ENCODE results near the gene CDC25B.

CDC25B gene

GRCh38 chr20:3784216-3784853 is 11.8 kb upstream of the CDC25B start:
- DNase-seq (ENCODE audit: low read depth), result no peak
- H3K4me3 ChIP-seq (ENCODE audit: low read depth, low read length), result peak overlapping the region; percentile 47
- in situ Hi-C loops (cut with HindIII; ENCODE audit: low sequenced_read_pairs), result no loop called here
- TF ChIP-seq CTCF (IDR thresholded peaks at IDR 0.05; ENCODE audit: low read depth, low read length, missing control alignments), result no peak

GRCh38 chr20:3784863-3785239 is 11.3 kb upstream of the CDC25B start:
- DNase-seq (ENCODE audit: low read depth), result no peak
- peak overlapping the region; percentile 47 for H3K4me3 ChIP-seq (ENCODE audit: low read depth, low read length)
- in situ Hi-C loops (cut with HindIII; ENCODE audit: low sequenced_read_pairs), result no loop called here
- no peak for TF ChIP-seq CTCF (IDR thresholded peaks at IDR 0.05; ENCODE audit: low read depth, low read length, missing control alignments)

- in situ Hi-C loops (cut with HindIII; ENCODE audit: low sequenced_read_pairs), result no loop called here
- no peak for TF ChIP-seq CTCF (IDR thresholded peaks at IDR 0.05; ENCODE audit: low read depth, low read length, missing control alignments)
- DNase-seq (ENCODE audit: low read depth), result no peak
- H3K4me3 ChIP-seq (ENCODE audit: low read depth, low read length), result peak overlapping the region; percentile 47
Observed at GRCh38 chr20:3785240-3786125, 10.6 kb upstream of the CDC25B start.

- in situ Hi-C loops (cut with HindIII; ENCODE audit: low sequenced_read_pairs), result no loop called here
- no peak for TF ChIP-seq CTCF (IDR thresholded peaks at IDR 0.05; ENCODE audit: low read depth, low read length, missing control alignments)
- H3K4me3 ChIP-seq (ENCODE audit: low read depth, low read length), result peak overlapping the region; percentile 47
- no peak for DNase-seq (ENCODE audit: low read depth)
Observed at GRCh38 chr20:3786126-3786484, 10.0 kb upstream of the CDC25B start.

- in situ Hi-C loops (cut with HindIII; ENCODE audit: low sequenced_read_pairs), result no loop called here
- DNase-seq (ENCODE audit: low read depth), result no peak
- peak; percentile 64 for TF ChIP-seq CTCF (IDR thresholded peaks at IDR 0.05; ENCODE audit: low read depth, low read length, missing control alignments)
- H3K4me3 ChIP-seq (ENCODE audit: low read depth, low read length), result peak within 1 kb of the TSS; percentile 47
Observed at GRCh38 chr20:3786665-3787323, 9.3 kb upstream of the CDC25B start, which contains the start of gene CENPB. CENPB (minus strand) TSS chr20:3786740; CDS start chr20:3786483, 257 bp downstream.

- DNase-seq (ENCODE audit: low read depth), result no peak
- H3K4me3 ChIP-seq (ENCODE audit: low read depth, low read length), result peak overlapping the region; percentile 41
- TF ChIP-seq CTCF (IDR thresholded peaks at IDR 0.05; ENCODE audit: low read depth, low read length, missing control alignments), result no peak
- in situ Hi-C loops (cut with HindIII; ENCODE audit: low sequenced_read_pairs), result no loop called here
Observed at GRCh38 chr20:3787324-3788014, 8.6 kb upstream of the CDC25B start.
